Mesenchymal stem cell (in vitro differentiated cells and primary cell): ENCODE measurements around the gene LHFPL6.

Source experiments
- DNase-seq: peaks from one replicate; pipeline ENCODE4 v3.0.0-alpha.2; 2013
- H2AFZ ChIP-seq: one replicate; pipeline ENCODE4 v1.6.1; 2013; ENCODE audit warnings: low read depth, mild to moderate bottlenecking, control low read depth, inconsistent platforms, low read length, moderate library complexity
- H2AK5ac ChIP-seq: 2 replicates; pipeline ENCODE4 v1.6.1; 2013; ENCODE audit warnings: low read length, moderate library complexity, mild to moderate bottlenecking, inconsistent platforms; ENCODE audit not compliant: severe bottlenecking
- H2BK120ac ChIP-seq: one replicate; pipeline ENCODE4 v1.6.1; 2013; ENCODE audit warnings: low read depth, mild to moderate bottlenecking, inconsistent platforms, low read length, moderate library complexity
- H2BK12ac ChIP-seq, 2 experiments: one replicate each; pipeline ENCODE4 v1.6.1; 2013; ENCODE audit warnings: inconsistent platforms in 2 of 2, low read length in 2 of 2, mild to moderate bottlenecking in 2 of 2, moderate library complexity in 2 of 2, control low read depth in 1 of 2
- H2BK15ac ChIP-seq: one replicate; pipeline ENCODE4 v1.6.1; 2013; ENCODE audit warnings: mild to moderate bottlenecking, low read depth, inconsistent platforms; ENCODE audit not compliant: poor library complexity, severe bottlenecking
- H2BK5ac ChIP-seq: 2 replicates; pipeline ENCODE4 v1.6.1; 2013; ENCODE audit warnings: low read depth, mild to moderate bottlenecking, low read length, control low read depth, inconsistent platforms; ENCODE audit not compliant: poor library complexity, severe bottlenecking
- H3K14ac ChIP-seq, 2 experiments: one replicate each; pipeline ENCODE4 v1.6.1; 2013; ENCODE audit warnings: inconsistent platforms in 2 of 2, low read length in 2 of 2, control low read depth in 1 of 2, mild to moderate bottlenecking in 1 of 2, moderate library complexity in 1 of 2
- H3K18ac ChIP-seq, 2 experiments: one replicate each; pipeline ENCODE4 v1.6.1; 2013; ENCODE audit warnings: inconsistent platforms in 2 of 2, low read length in 2 of 2, control low read depth in 1 of 2, low read depth in 1 of 2, mild to moderate bottlenecking in 1 of 2
- H3K23ac ChIP-seq, 2 experiments: one replicate each; pipeline ENCODE4 v1.6.1; 2013; ENCODE audit warnings: inconsistent platforms in 2 of 2, low read length in 2 of 2, mild to moderate bottlenecking in 2 of 2, moderate library complexity in 2 of 2, control low read depth in 1 of 2
- H3K27ac ChIP-seq: 2 replicates; pipeline ENCODE4 v1.5.1; 2013; ENCODE audit warnings: mild to moderate bottlenecking, moderate library complexity, low read length, control low read depth, inconsistent platforms; ENCODE audit not compliant: poor library complexity, severe bottlenecking
- H3K27me3 ChIP-seq, 2 experiments: 2 replicates each; pipeline versions ENCODE4 v1.6.1 to v1.7.0; 2013; ENCODE audit warnings: low read length in 2 of 2, mild to moderate bottlenecking in 2 of 2, moderate library complexity in 2 of 2, control low read depth in 1 of 2, inconsistent platforms in 1 of 2; ENCODE audit not compliant: control insufficient read depth in 1 of 2, insufficient read depth in 1 of 2
- H3K36me3 ChIP-seq, 2 experiments: 2 replicates each; pipeline versions ENCODE4 v1.6.1 to v1.7.0; 2013; ENCODE audit warnings: low read length in 2 of 2, control low read depth in 1 of 2, inconsistent platforms in 1 of 2, low read depth in 1 of 2, mild to moderate bottlenecking in 1 of 2; ENCODE audit not compliant: insufficient read depth in 2 of 2, control insufficient read depth in 1 of 2
- H3K4ac ChIP-seq, 2 experiments: one replicate each; pipeline ENCODE4 v1.6.1; 2013; ENCODE audit warnings: inconsistent platforms in 2 of 2, low read length in 2 of 2, mild to moderate bottlenecking in 2 of 2, moderate library complexity in 2 of 2, control low read depth in 1 of 2, low read depth in 1 of 2
- H3K4me1 ChIP-seq: 2 replicates; pipeline ENCODE4 v1.6.1; 2013; ENCODE audit warnings: low read depth, low read length, control low read depth; ENCODE audit not compliant: control insufficient read depth, insufficient read depth
- H3K4me2 ChIP-seq: 2 replicates; pipeline ENCODE4 v1.6.1; 2013; ENCODE audit warnings: low read length, mild to moderate bottlenecking, inconsistent platforms; ENCODE audit not compliant: poor library complexity, severe bottlenecking
- H3K4me3 ChIP-seq, 2 experiments: 2 replicates each; pipeline versions ENCODE4 v1.5.1 to v1.7.0; 2013; ENCODE audit warnings: low read length in 2 of 2, mild to moderate bottlenecking in 2 of 2, control low read depth in 1 of 2, low read depth in 1 of 2; ENCODE audit not compliant: insufficient read depth in 1 of 2
- H3K79me1 ChIP-seq: replicated peaks from 2 replicates; pipeline ENCODE4 v1.6.1; 2013; ENCODE audit warnings: mild to moderate bottlenecking, control low read depth, low read length, inconsistent platforms; ENCODE audit not compliant: poor library complexity, severe bottlenecking
- H3K9ac ChIP-seq: 2 replicates; pipeline ENCODE4 v1.7.0; 2013; ENCODE audit warnings: mild to moderate bottlenecking, low read length, moderate library complexity
- H3K9me3 ChIP-seq: 2 replicates; pipeline ENCODE4 v1.7.0; 2013; ENCODE audit warnings: mild to moderate bottlenecking, low read length; ENCODE audit not compliant: control insufficient read depth
- H4K8ac ChIP-seq: one replicate; pipeline ENCODE4 v1.6.1; 2013; ENCODE audit warnings: inconsistent platforms, mild to moderate bottlenecking, low read length, moderate library complexity
- H4K91ac ChIP-seq: one replicate; pipeline ENCODE4 v1.6.1; 2013; ENCODE audit warnings: mild to moderate bottlenecking, low read length, inconsistent platforms
- WGBS: methylation state at CpG from one replicate; pipeline ENCODE4 v1.1.7; 2013; ENCODE audit warnings: mixed read lengths; 5-methylcytosine and 5-hydroxymethylcytosine counted together

Gene LHFPL6

DNA sequence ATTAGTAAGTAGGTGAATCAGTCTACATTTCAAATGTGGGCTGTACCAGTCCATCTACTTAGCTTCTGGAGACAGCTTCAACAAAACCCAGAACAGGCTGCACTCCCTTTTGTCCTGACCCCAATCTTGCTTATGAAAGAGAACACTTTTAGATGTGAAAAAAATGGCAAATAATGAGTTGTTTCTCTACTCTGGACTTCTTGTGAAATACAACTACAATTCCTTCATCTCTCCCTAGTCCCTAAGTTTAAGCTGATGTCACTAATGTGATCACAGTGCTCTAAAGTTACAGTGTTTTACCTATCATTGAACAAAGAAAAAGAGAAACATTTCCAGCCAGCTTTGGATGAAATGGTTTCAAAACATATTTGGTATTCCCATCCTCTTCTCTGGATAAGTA lies 183.9 kb downstream of the LHFPL6 start:
- no peak overlapping the region for H2BK5ac ChIP-seq
- no peaks in the 10 kb centered on the region for H3K36me3 ChIP-seq
- no peak overlapping the region for H2AK5ac ChIP-seq
- no peak overlapping the region for H2BK12ac ChIP-seq
- H4K91ac ChIP-seq = no peak overlapping the region
- H4K8ac ChIP-seq = no peak overlapping the region
- no peak for DNase-seq
- H3K9ac ChIP-seq = no peak overlapping the region
- H3K4me3 ChIP-seq = no peak overlapping the region
- H3K27ac ChIP-seq = no peak overlapping the region
- no peak overlapping the region for H2AFZ ChIP-seq
- H3K9me3 ChIP-seq = no peaks in the 10 kb centered on the region
- no peak overlapping the region for H2BK120ac ChIP-seq
- peaks cover 3% of the 10 kb centered on the region for H3K79me1 ChIP-seq
- H2BK15ac ChIP-seq = no peak overlapping the region
- no peak overlapping the region for H3K18ac ChIP-seq
- no peak overlapping the region for H3K4me2 ChIP-seq
- no peak overlapping the region for H3K14ac ChIP-seq
- no peak overlapping the region for H3K23ac ChIP-seq
- peaks cover 2% of the 10 kb centered on the region for H3K4me1 ChIP-seq
- no peaks in the 10 kb centered on the region for H3K27me3 ChIP-seq
- H3K4ac ChIP-seq = no peak overlapping the region

- H3K27me3 ChIP-seq = no peaks in the 10 kb centered on the region
- no peak overlapping the region for H2BK5ac ChIP-seq
- no peak for DNase-seq
- H4K91ac ChIP-seq = no peak overlapping the region
- H2BK120ac ChIP-seq = no peak overlapping the region
- no peak overlapping the region for H3K4me2 ChIP-seq
- H3K4ac ChIP-seq = no peak overlapping the region
- H3K36me3 ChIP-seq = no peaks in the 10 kb centered on the region
- H2BK12ac ChIP-seq = no peak overlapping the region
- H2AK5ac ChIP-seq = no peak overlapping the region
- H3K27ac ChIP-seq = no peak overlapping the region
- H2AFZ ChIP-seq = no peak overlapping the region
- H3K4me1 ChIP-seq = peaks cover 2% of the 10 kb centered on the region
- H4K8ac ChIP-seq = no peak overlapping the region
- peaks cover 3% of the 10 kb centered on the region for H3K79me1 ChIP-seq
- H3K23ac ChIP-seq = no peak overlapping the region
- 89% methylated on average over 2 of the region's 3 CpGs for WGBS
- no peaks in the 10 kb centered on the region for H3K9me3 ChIP-seq
- H3K14ac ChIP-seq = no peak overlapping the region
- H3K18ac ChIP-seq = no peak overlapping the region
- no peak overlapping the region for H3K9ac ChIP-seq
- no peak overlapping the region for H2BK15ac ChIP-seq
- H3K4me3 ChIP-seq = no peak overlapping the region
Observed at GRCh38 chr13:39418424-39418823, 184.6 kb downstream of the LHFPL6 start.

DNA sequence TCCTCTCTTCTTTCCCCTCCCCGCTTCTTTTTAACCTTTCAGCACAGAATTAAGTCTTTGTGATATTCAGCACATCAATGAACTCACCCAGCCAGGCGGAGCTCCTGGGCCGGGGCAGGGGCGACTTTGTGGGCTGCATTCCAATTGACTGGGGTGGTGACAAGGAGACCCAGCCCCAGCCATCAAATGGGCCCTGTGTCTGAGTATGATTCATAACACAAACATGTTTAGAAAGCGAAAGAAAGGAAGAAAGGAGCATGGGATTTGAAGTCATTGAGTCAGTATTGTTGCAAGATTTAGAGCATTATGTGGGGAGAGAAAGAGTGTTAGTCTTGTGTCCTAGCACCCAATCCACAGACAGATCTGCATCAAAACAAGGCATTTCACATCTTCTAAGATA lies 185.3 kb downstream of the LHFPL6 start:
- Histone ChIP-seq H4K8ac (no peak overlapping the region), H4K91ac (no peak overlapping the region), H3K4me3 (peak overlapping the region in 1 of 2 experiments; percentile 60), H3K4ac (no peak overlapping the region), H3K27ac (peak overlapping the region; percentile 41), H3K79me1 (peaks cover 3% of the 10 kb centered on the region), H2BK15ac (no peak overlapping the region), H3K23ac (no peak overlapping the region), H3K4me1 (peaks cover 2% of the 10 kb centered on the region), H2BK12ac (no peak overlapping the region), H3K18ac (no peak overlapping the region), H3K27me3 (no peaks in the 10 kb centered on the region), H2BK120ac (no peak overlapping the region), H3K36me3 (no peaks in the 10 kb centered on the region), H3K9me3 (no peaks in the 10 kb centered on the region), H3K14ac (no peak overlapping the region), H2BK5ac (no peak overlapping the region), H2AFZ (no peak overlapping the region), H2AK5ac (no peak overlapping the region), H3K9ac (peak overlapping the region; percentile 54), H3K4me2 (peak overlapping the region; percentile 49)
- WGBS = 7% methylated on average over 5 of the region's 5 CpGs
- peak; percentile 80 for DNase-seq

GRCh38 chr13:39417131-39417530 lies 185.9 kb downstream of the LHFPL6 start:
- Histone ChIP-seq H2BK120ac (no peak overlapping the region), H2BK12ac (no peak overlapping the region), H2BK15ac (no peak overlapping the region), H3K79me1 (peaks cover 3% of the 10 kb centered on the region), H2AFZ (no peak overlapping the region), H3K9ac (peak overlapping the region; percentile 54), H3K14ac (no peak overlapping the region), H4K8ac (no peak overlapping the region), H3K23ac (no peak overlapping the region), H4K91ac (no peak overlapping the region), H3K36me3 (no peaks in the 10 kb centered on the region), H3K27me3 (no peaks in the 10 kb centered on the region), H3K4ac (no peak overlapping the region), H3K4me2 (peak overlapping the region; percentile 49), H3K4me3 (peak overlapping the region in 1 of 2 experiments; percentile 60), H3K9me3 (no peaks in the 10 kb centered on the region), H3K18ac (no peak overlapping the region), H3K27ac (peak overlapping the region; percentile 41), H2BK5ac (no peak overlapping the region), H3K4me1 (peaks cover 2% of the 10 kb centered on the region), H2AK5ac (no peak overlapping the region)
- DNase-seq = peak; percentile 29
- WGBS = 34% methylated on average over 5 of the region's 5 CpGs
